Panc1 (cell line): ENCODE data around the gene LNX1. TPM values are rescaled to one million over a fixed set of nuclear protein-coding genes. Genes with fewer than 3 reads are reported as not detected.

ENCODE experiments used
- ATAC-seq: fragments of 200-7000 bp; cut with Tn5 transposase; 2 replicates; pipeline ENCODE4 v1.9.1; 2020; ENCODE audit warnings: mild to moderate bottlenecking, moderate library complexity
- BruUV-seq: library from RNA; stranded (reverse); fragments of 400-500 nt; replicated peaks from 2 replicates; lab custom pipeline; 2021; lab: Mats Ljungman, UMichigan
- CTCF ChIA-PET: fragments of 300-600 bp; sonication (Branson Sonifier 250); formaldehyde crosslinking; loops from one replicate; lab custom pipeline; 2022; ENCODE audit warnings: antibody characterized with exemption; lab: Charles Lee
- POLR2A ChIA-PET: fragments of 300-600 bp; sonication (Branson Sonifier 250); formaldehyde crosslinking; loops from one replicate; lab custom pipeline; 2022; ENCODE audit warnings: antibody characterized with exemption; lab: Charles Lee
- DNase-seq: peaks from one replicate; pipeline ENCODE4 v3.0.0-alpha.2; 2010; ENCODE audit warnings: low read depth, low spot score
- H3K27ac ChIP-seq: 2 replicates; pipeline ENCODE4 v1.5.1; 2011; ENCODE audit warnings: mild to moderate bottlenecking, low read length, inconsistent platforms
- H3K27me3 ChIP-seq: fragments of 200-500 bp; sonication (Bioruptor generic); 2 replicates; pipeline ENCODE4 v1.6.0; 2014; ENCODE audit warnings: low read length, inconsistent platforms; ENCODE audit not compliant: control insufficient read depth, insufficient read depth
- H3K36me3 ChIP-seq: fragments of 200-500 bp; sonication (Bioruptor generic); 2 replicates; pipeline ENCODE4 v1.5.1; 2014; ENCODE audit warnings: inconsistent platforms, mild to moderate bottlenecking, low read length, moderate library complexity; ENCODE audit not compliant: control insufficient read depth, insufficient read depth
- H3K4me1 ChIP-seq: 2 replicates; pipeline ENCODE4 v1.5.1; 2011; ENCODE audit warnings: inconsistent platforms, mild to moderate bottlenecking, low read length, moderate library complexity; ENCODE audit not compliant: control insufficient read depth, insufficient read depth
- H3K4me3 ChIP-seq, 2 experiments: 2 replicates each; pipeline ENCODE4 v1.5.1; 2011 to 2012; ENCODE audit warnings: low read depth in 2 of 2, low read length in 2 of 2, mild to moderate bottlenecking in 2 of 2, inconsistent platforms in 1 of 2, moderate library complexity in 1 of 2
- H3K9me3 ChIP-seq: fragments of 200-500 bp; sonication (Bioruptor generic); 2 replicates; pipeline ENCODE4 v1.5.1; 2014; ENCODE audit warnings: low read depth, mild to moderate bottlenecking, inconsistent platforms, low read length, moderate library complexity; ENCODE audit not compliant: control insufficient read depth, insufficient read depth
- CTCF ChIP-seq: fragments of 450-650 bp; IDR thresholded peaks from 2 replicates; pipeline ENCODE4 v1.5.1; 2017; ENCODE audit warnings: mild to moderate bottlenecking
- POLR2AphosphoS5 ChIP-seq: IDR thresholded peaks from 2 replicates; pipeline ENCODE4 v1.6.1; 2012; ENCODE audit warnings: mild to moderate bottlenecking, low read depth, low read length, moderate library complexity
- REST ChIP-seq, 2 experiments: IDR thresholded peaks; 2 replicates each; pipeline ENCODE4 v1.6.1; 2011 to 2012; ENCODE audit warnings: low read depth in 2 of 2, control low read depth in 1 of 2, low read length in 1 of 2, mild to moderate bottlenecking in 1 of 2, moderate library complexity in 1 of 2; ENCODE audit not compliant: insufficient read depth in 1 of 2
- SIN3A ChIP-seq: IDR thresholded peaks from 2 replicates; pipeline ENCODE4 v1.6.1; 2012; ENCODE audit warnings: low read depth, mild to moderate bottlenecking, low read length, moderate library complexity, borderline replicate concordance; ENCODE audit not compliant: insufficient read depth
- TCF7L2 ChIP-seq: IDR thresholded peaks from 2 replicates; pipeline ENCODE4 v1.6.1; 2011; ENCODE audit warnings: mild to moderate bottlenecking, low read depth, low read length, inconsistent platforms
- in situ Hi-C: cut with HindIII; loops from 2 replicates; pipeline ENCODE4 v1.10.0; 2016; ENCODE audit warnings: low sequenced_read_pairs, low pct_unique_long_range_greater_than_20kb
- intact Hi-C: fragments of 100-400 bp; cut with micrococcal nuclease; formaldehyde crosslinking; loops from one replicate; pipeline ENCODE4 v1.10.0; 2022; ENCODE audit not compliant: unreplicated experiment
- total RNA-seq: library from RNA; stranded (reverse); gene quantifications from one replicate; pipeline ENCODE4 v1.2.1, GENCODE V29; 2021; ENCODE audit not compliant: unreplicated experiment

LNX1 gene
- total RNA-seq, 1 experiment from 2014 or later: 0.18 TPM

- Histone ChIP-seq H3K36me3 (peaks cover 2% of the 10 kb centered on the region; the same call in 1 of the 2 replicates), H3K4me3 (no peak overlapping the region), H3K4me1 (no peaks in the 10 kb centered on the region), H3K9me3 (no peaks in the 10 kb centered on the region), H3K27ac (no peak overlapping the region), H3K27me3 (no peaks in the 10 kb centered on the region)
- POLR2A ChIA-PET: no interaction called here
- in situ Hi-C loops: no loop called here
- BruUV-seq: no TSS peak
- intact Hi-C loops: no loop called here
- TF ChIP-seq POLR2AphosphoS5 (no peak), CTCF (no peak), REST (IDR thresholded peaks at IDR 0.05; ENCODE audit: insufficient read depth in 1 of 2, low read depth in 2 of 2, low read length in 1 of 2) (no peak), SIN3A (no peak), TCF7L2 (no peak)
- CTCF ChIA-PET: no interaction called here
- no peak for ATAC-seq
- no peak for DNase-seq
Observed at GRCh38 chr4:53465891-53466290, 125.4 kb downstream of the LNX1 start.

GRCh38 chr4:53465281-53465680, 126.0 kb downstream of the LNX1 start:
- no peaks in the 10 kb centered on the region for H3K9me3 ChIP-seq
- DNase-seq (no peak), ATAC-seq (no peak)
- no TSS peak for BruUV-seq
- H3K4me3 ChIP-seq: no peak overlapping the region
- intact Hi-C loops (no loop called here), in situ Hi-C loops (no loop called here)
- ChIA-PET CTCF (no interaction called here), POLR2A (no interaction called here)
- peaks cover 2% of the 10 kb centered on the region; the same call in 1 of the 2 replicates for H3K36me3 ChIP-seq
- no peak overlapping the region for H3K27ac ChIP-seq
- H3K4me1 ChIP-seq: no peaks in the 10 kb centered on the region
- TF ChIP-seq POLR2AphosphoS5 (no peak), SIN3A (no peak), REST (IDR thresholded peaks at IDR 0.05; ENCODE audit: insufficient read depth in 1 of 2, low read depth in 2 of 2, low read length in 1 of 2) (no peak), TCF7L2 (no peak), CTCF (no peak)
- H3K27me3 ChIP-seq: no peaks in the 10 kb centered on the region
